Calu3 (cell line): Measurements from ENCODE around the gene ALDH1L2. TPM values are rescaled to one million over a fixed set of nuclear protein-coding genes. Genes with fewer than 3 reads are reported as not detected.
A peak's percentile ranks its signal among the peaks of the same experiment; 100 is the strongest.

Source experiments
- BruUV-seq: library from RNA; stranded (reverse); fragments of 400-500 nt; replicated peaks from 2 replicates; lab custom pipeline; 2021; lab: Mats Ljungman, UMichigan
- CTCF ChIA-PET: fragments of 300-600 bp; sonication (Branson Sonifier 250); formaldehyde crosslinking; loops from one replicate; lab custom pipeline; 2022; ENCODE audit warnings: antibody characterized with exemption; lab: Charles Lee
- DNase-seq: peaks from one replicate; pipeline ENCODE4 v3.0.0; 2022
- H3K27ac Mint-ChIP-seq: one replicate; pipeline ENCODE4 v1.8.0; 2022; ENCODE audit warnings: mixed read lengths; ENCODE audit not compliant: unreplicated experiment
- H3K27me3 Mint-ChIP-seq: one replicate; pipeline ENCODE4 v1.8.0; 2022; ENCODE audit warnings: mixed read lengths; ENCODE audit not compliant: unreplicated experiment
- H3K36me3 Mint-ChIP-seq: one replicate; pipeline ENCODE4 v1.8.0; 2022; ENCODE audit warnings: mild to moderate bottlenecking, moderate library complexity, mixed read lengths; ENCODE audit not compliant: insufficient read depth, unreplicated experiment
- H3K4me1 Mint-ChIP-seq: one replicate; pipeline ENCODE4 v1.8.0; 2022; ENCODE audit warnings: mild to moderate bottlenecking, low read depth, mixed read lengths; ENCODE audit not compliant: unreplicated experiment
- H3K4me3 Mint-ChIP-seq: one replicate; pipeline ENCODE4 v1.8.0; 2022; ENCODE audit warnings: mild to moderate bottlenecking, low read depth, moderate library complexity, mixed read lengths; ENCODE audit not compliant: unreplicated experiment
- H3K9me3 Mint-ChIP-seq: one replicate; pipeline ENCODE4 v1.8.0; 2022; ENCODE audit warnings: low read depth, mixed read lengths; ENCODE audit not compliant: unreplicated experiment
- intact Hi-C: fragments of 100-400 bp; cut with micrococcal nuclease; formaldehyde crosslinking; loops from one replicate; pipeline ENCODE4 v1.10.0; 2022; ENCODE audit not compliant: unreplicated experiment
- total RNA-seq: library from RNA; stranded (reverse); gene quantifications from 2 replicates; pipeline ENCODE4 v1.2.3, GENCODE V29; 2022
- TF ChIP-seq, protein P1 (sequence below): fragments of 200-600 bp; IDR thresholded peaks from one replicate; pipeline ENCODE4 v1.8.0; 2022; ENCODE audit warnings: antibody characterized with exemption; ENCODE audit not compliant: unreplicated experiment

The ALDH1L2 gene
- total RNA-seq, 1 experiment from 2014 or later: 19.3 TPM

GRCh38 chr12:105091476-105092206, 7.4 kb upstream of the ALDH1L2 start:
- H3K36me3 Mint-ChIP-seq: peaks cover 6% of the 10 kb centered on the region
- no peaks in the 10 kb centered on the region for H3K27me3 Mint-ChIP-seq
- H3K9me3 Mint-ChIP-seq: peaks cover 5% of the 10 kb centered on the region
- intact Hi-C loops: no loop called here
- CTCF ChIA-PET: interaction anchor here (0.7 to 0.9 kb wide), 2 partner anchors 16 to 69 kb away, joined by 3 to 6 read pairs; partner anchors contain the start of gene WASHC4
- H3K4me3 Mint-ChIP-seq: peak overlapping the region; percentile 64
- no TSS peak for BruUV-seq
- TF ChIP-seq, protein P1, sequence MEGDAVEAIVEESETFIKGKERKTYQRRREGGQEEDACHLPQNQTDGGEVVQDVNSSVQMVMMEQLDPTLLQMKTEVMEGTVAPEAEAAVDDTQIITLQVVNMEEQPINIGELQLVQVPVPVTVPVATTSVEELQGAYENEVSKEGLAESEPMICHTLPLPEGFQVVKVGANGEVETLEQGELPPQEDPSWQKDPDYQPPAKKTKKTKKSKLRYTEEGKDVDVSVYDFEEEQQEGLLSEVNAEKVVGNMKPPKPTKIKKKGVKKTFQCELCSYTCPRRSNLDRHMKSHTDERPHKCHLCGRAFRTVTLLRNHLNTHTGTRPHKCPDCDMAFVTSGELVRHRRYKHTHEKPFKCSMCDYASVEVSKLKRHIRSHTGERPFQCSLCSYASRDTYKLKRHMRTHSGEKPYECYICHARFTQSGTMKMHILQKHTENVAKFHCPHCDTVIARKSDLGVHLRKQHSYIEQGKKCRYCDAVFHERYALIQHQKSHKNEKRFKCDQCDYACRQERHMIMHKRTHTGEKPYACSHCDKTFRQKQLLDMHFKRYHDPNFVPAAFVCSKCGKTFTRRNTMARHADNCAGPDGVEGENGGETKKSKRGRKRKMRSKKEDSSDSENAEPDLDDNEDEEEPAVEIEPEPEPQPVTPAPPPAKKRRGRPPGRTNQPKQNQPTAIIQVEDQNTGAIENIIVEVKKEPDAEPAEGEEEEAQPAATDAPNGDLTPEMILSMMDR: no peak
- no peak for DNase-seq
- H3K4me1 Mint-ChIP-seq: no peaks in the 10 kb centered on the region
- no peak overlapping the region for H3K27ac Mint-ChIP-seq

DNA sequence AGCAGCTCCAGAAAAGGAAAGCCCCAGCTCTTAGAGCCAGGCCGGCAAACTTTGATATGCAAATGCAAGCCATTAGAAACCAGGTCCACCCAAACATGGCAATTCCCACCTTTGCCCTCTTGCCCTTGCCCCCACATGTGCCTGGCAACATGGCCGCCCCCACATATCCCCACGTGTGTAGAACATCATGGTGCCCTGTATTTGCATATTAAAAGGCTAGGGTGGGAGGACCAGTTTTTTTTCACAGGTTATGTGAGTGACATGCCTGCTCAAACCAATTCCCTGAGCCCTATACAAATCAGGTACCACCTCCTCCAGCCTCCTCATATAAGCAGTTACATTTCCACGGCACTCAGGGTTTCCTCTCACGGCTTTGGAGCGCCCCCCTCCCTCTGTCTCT, 6.1 kb upstream of the ALDH1L2 start:
- DNase-seq: no peak
- intact Hi-C loops: no loop called here
- TF ChIP-seq, protein P1: no peak
- no peaks in the 10 kb centered on the region for H3K27me3 Mint-ChIP-seq
- H3K27ac Mint-ChIP-seq: no peak overlapping the region
- peaks cover 3% of the 10 kb centered on the region for H3K9me3 Mint-ChIP-seq
- H3K36me3 Mint-ChIP-seq: peaks cover 11% of the 10 kb centered on the region
- BruUV-seq: no TSS peak
- H3K4me1 Mint-ChIP-seq: no peaks in the 10 kb centered on the region
- CTCF ChIA-PET: no interaction called here
- no peak overlapping the region for H3K4me3 Mint-ChIP-seq

DNA sequence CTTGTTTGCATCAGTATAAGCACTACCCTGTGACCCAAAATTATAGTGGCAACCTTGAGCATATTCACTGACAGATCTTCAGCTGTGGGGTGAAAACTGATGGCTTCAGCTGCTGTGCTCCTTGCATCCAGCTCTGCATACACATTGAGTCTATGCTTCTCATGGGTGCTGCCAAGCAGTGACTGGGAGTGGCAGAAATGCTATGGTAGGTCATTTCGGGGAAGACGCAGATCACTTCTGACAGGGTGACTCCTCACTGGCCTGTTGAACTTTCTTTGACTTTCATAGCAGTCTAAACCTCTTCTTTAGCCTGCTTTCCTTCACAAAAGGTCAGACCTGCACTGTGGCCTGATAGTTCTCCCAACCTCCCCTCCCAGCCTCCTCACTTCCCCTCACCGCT, 5.6 kb upstream of the ALDH1L2 start:
- DNase-seq: no peak
- H3K4me3 Mint-ChIP-seq: no peak overlapping the region
- H3K27me3 Mint-ChIP-seq: no peaks in the 10 kb centered on the region
- H3K9me3 Mint-ChIP-seq: peaks cover 3% of the 10 kb centered on the region
- no peaks in the 10 kb centered on the region for H3K4me1 Mint-ChIP-seq
- CTCF ChIA-PET: no interaction called here
- peaks cover 11% of the 10 kb centered on the region for H3K36me3 Mint-ChIP-seq
- TF ChIP-seq, protein P1: no peak
- H3K27ac Mint-ChIP-seq: no peak overlapping the region
- BruUV-seq: no TSS peak
- intact Hi-C loops: no loop called here

GRCh38 chr12:105085501-105085900, 1.2 kb upstream of the ALDH1L2 start:
- intact Hi-C loops: no loop called here
- H3K4me3 Mint-ChIP-seq: peak overlapping the region; percentile 4
- H3K27ac Mint-ChIP-seq: no peak overlapping the region
- H3K27me3 Mint-ChIP-seq: no peaks in the 10 kb centered on the region
- DNase-seq: no peak
- H3K4me1 Mint-ChIP-seq: peaks cover 22% of the 10 kb centered on the region
- peaks cover 17% of the 10 kb centered on the region for H3K36me3 Mint-ChIP-seq
- CTCF ChIA-PET: no interaction called here
- peaks cover 3% of the 10 kb centered on the region for H3K9me3 Mint-ChIP-seq
- TF ChIP-seq, protein P1: no peak
- no TSS peak for BruUV-seq
